AG04450 (cell line): Measurements from ENCODE around the gene WDR55. TPM values are rescaled to one million over a fixed set of nuclear protein-coding genes. Genes with fewer than 3 reads are reported as not detected.
"Not testable (repeated sequence)": the region's sequence is repeated elsewhere in the genome, so short reads cannot be mapped to it uniquely, and the experiment has no call there.

Experiments
- CTCF ChIA-PET: fragments of 300-600, 350-600 bp; formaldehyde crosslinking; extraction: SDS; loops from one replicate; lab custom pipeline; 2022; ENCODE audit warnings: antibody characterized with exemption, inconsistent platforms; lab: Charles Lee
- POLR2A ChIA-PET: fragments of 350-600 bp; formaldehyde crosslinking; extraction: SDS; loops from one replicate; lab custom pipeline; 2021; ENCODE audit warnings: antibody characterized with exemption, inconsistent platforms; lab: Yijun Ruan, JAX
- DNase-seq: peaks from one replicate; pipeline ENCODE4 v3.0.0-alpha.2; 2011; ENCODE audit warnings: low read depth, low spot score
- H3K27ac ChIP-seq: one replicate; pipeline ENCODE4 v1.5.1; 2012; ENCODE audit warnings: low read depth, low read length, control low read depth
- H3K27me3 ChIP-seq: one replicate; pipeline ENCODE4 v1.6.0; 2012; ENCODE audit warnings: low read length; ENCODE audit not compliant: control insufficient read depth, insufficient read depth
- H3K4me3 ChIP-seq: 2 replicates; pipeline ENCODE4 v1.5.1; 2011; ENCODE audit warnings: mild to moderate bottlenecking, low read depth, low read length, control low read depth
- H3K9me3 ChIP-seq: 2 replicates; pipeline ENCODE4 v1.5.1; 2012; ENCODE audit warnings: low read length; ENCODE audit not compliant: control insufficient read depth, insufficient read depth
- CTCF ChIP-seq: IDR thresholded peaks from 2 replicates; pipeline ENCODE4 v1.5.1; 2011; ENCODE audit warnings: low read depth, low read length, control low read depth, inconsistent platforms
- polyA minus RNA-seq: library from RNA; depleted of rRNA, polyadenylated mRNA; stranded (reverse); fragments of >200 nt; gene quantifications from 2 replicates; pipeline ENCODE4 v1.2.3, GENCODE V29; 2011; rRNA and poly(A)+ RNA removed
- polyA plus RNA-seq: library from polyadenylated mRNA; depleted of rRNA; stranded (reverse); fragments of >200 nt; gene quantifications from 2 replicates; pipeline ENCODE4 v1.2.3, GENCODE V29; 2011; rRNA removed

The WDR55 gene
- 13.6 and 14.3 TPM in 2 replicates for polyA plus RNA-seq
- 19.2 and 22.8 TPM in 2 replicates for polyA minus RNA-seq

GRCh38 chr5:140664359-140665119 lies at the start of gene WDR55:
Gene WDR55, plus strand, starts transcription at chr5:140664904. Its CDS starts 9 bp downstream, at chr5:140664913.
- peak within 1 kb of the TSS; percentile 92 for H3K27ac ChIP-seq
- peak; percentile 70 for DNase-seq
- TF ChIP-seq CTCF = no peak
- peak within 1 kb of the TSS; percentile 95 for H3K4me3 ChIP-seq
- CTCF ChIA-PET = interaction anchor here (0.9 to 2.2 kb wide), 2 partner anchors 116 to 292 kb away, joined by 3 to 6 read pairs; no protein-coding TSS in a partner anchor
- H3K9me3 ChIP-seq = peaks cover 3% of the 10 kb centered on the region; the same call in 1 of the 2 replicates
- POLR2A ChIA-PET = interaction anchor here (1.5 to 2.1 kb wide), 3 partner anchors 17 to 117 kb away, joined by 6 to 11 read pairs (median 7); partner anchors contain the start of genes EIF4EBP3, HARS1, HARS2 and IK
- no peaks in the 10 kb centered on the region for H3K27me3 ChIP-seq

GRCh38 chr5:140622301-140622700 lies 42.4 kb upstream of the WDR55 start:
- DNase-seq = no peak
- ChIA-PET POLR2A (interaction anchor here (0.6 kb wide), 1 partner anchor 41 kb away, joined by 3 read pairs; no protein-coding TSS in a partner anchor), CTCF (interaction anchor here (2.7 kb wide), 1 partner anchor 13 kb away, joined by 15 read pairs; no protein-coding TSS in a partner anchor)

GRCh38 chr5:140623061-140623460 lies 41.6 kb upstream of the WDR55 start:
- DNase-seq, H3K4me3 ChIP-seq, H3K27ac ChIP-seq, POLR2A ChIA-PET, H3K9me3 ChIP-seq: not testable (repeated sequence)
- CTCF ChIA-PET = interaction anchor here (2.7 kb wide), 1 partner anchor 12 kb away, joined by 15 read pairs; no protein-coding TSS in a partner anchor
- H3K27me3 ChIP-seq = peaks cover 17% of the 10 kb centered on the region

More at GRCh38 chr5:140622301-140622700, 42.4 kb upstream of the WDR55 start:
- Histone ChIP-seq H3K27me3 (peaks cover 17% of the 10 kb centered on the region), H3K9me3 (no peaks in the 10 kb centered on the region), H3K27ac (no peak overlapping the region), H3K4me3 (no peak overlapping the region)
- no peak for TF ChIP-seq CTCF

- H3K4me3 ChIP-seq, DNase-seq, H3K9me3 ChIP-seq, POLR2A ChIA-PET, H3K27ac ChIP-seq: not testable (repeated sequence)
- CTCF ChIA-PET = interaction anchor here (0.6 kb wide), 1 partner anchor 225 kb away, joined by 3 read pairs; no protein-coding TSS in a partner anchor
- H3K27me3 ChIP-seq = peaks cover 11% of the 10 kb centered on the region
These were observed 39.8 kb upstream of the WDR55 start for GRCh38 chr5:140624886-140625285.

- peaks cover 10% of the 10 kb centered on the region for H3K9me3 ChIP-seq
- ChIA-PET POLR2A (no interaction called here), CTCF (interaction anchor here (0.8 kb wide), 1 partner anchor 255 kb away, joined by 3 read pairs; no protein-coding TSS in a partner anchor)
- no peak for DNase-seq
- H3K27me3 ChIP-seq = peaks cover 18% of the 10 kb centered on the region
- TF ChIP-seq CTCF = no peak
- no peak overlapping the region for H3K4me3 ChIP-seq
- no peak overlapping the region for H3K27ac ChIP-seq
These were observed 36.7 kb upstream of the WDR55 start for GRCh38 chr5:140627972-140628371.
